Measurements from ENCODE around the gene CCDC12. TPM values are rescaled to one million over a fixed set of nuclear protein-coding genes. Genes with fewer than 3 reads are reported as not detected.

The CCDC12 gene
- total RNA-seq, 1 donor from 2014 or later, result 69.1 TPM

DNA sequence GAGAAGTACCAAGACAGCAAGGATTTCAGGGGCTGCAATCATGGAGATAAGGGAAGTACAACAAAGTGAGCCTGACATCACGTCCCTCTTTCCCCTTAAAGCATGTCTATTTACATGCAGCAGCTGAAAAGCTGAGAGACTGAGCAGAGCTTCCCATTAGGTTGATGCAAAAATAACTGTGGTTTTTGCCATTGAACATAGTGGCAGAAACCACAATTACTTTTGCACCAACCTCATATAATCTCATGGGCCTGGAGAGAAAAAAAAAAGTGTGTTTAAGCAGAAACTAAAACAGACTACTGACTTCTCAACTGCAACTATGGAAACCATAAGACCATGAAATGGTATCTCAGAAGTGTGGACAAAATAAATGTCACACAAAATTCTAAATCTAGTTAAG is 48.3 kb downstream of the CCDC12 start:
- intact Hi-C loops (cut with micrococcal nuclease), result loop anchor here (2.0 to 10.0 kb wide), 3 partner anchors 13 to 397 kb away; no protein-coding TSS in a partner anchor
- Mint-ChIP-seq H3K4me1 (ENCODE audit: low read depth) (peaks cover 68% of the 10 kb centered on the region), H3K27me3 (ENCODE audit: insufficient read depth) (no peaks in the 10 kb centered on the region), H3K9me3 (peaks cover 7% of the 10 kb centered on the region), H3K36me3 (ENCODE audit: low read depth) (peaks cover 41% of the 10 kb centered on the region), H3K4me3 (peak overlapping the region; percentile 21), H3K27ac (peak overlapping the region; percentile 13)
- DNase-seq (ENCODE audit: low spot score), result no peak

DNA sequence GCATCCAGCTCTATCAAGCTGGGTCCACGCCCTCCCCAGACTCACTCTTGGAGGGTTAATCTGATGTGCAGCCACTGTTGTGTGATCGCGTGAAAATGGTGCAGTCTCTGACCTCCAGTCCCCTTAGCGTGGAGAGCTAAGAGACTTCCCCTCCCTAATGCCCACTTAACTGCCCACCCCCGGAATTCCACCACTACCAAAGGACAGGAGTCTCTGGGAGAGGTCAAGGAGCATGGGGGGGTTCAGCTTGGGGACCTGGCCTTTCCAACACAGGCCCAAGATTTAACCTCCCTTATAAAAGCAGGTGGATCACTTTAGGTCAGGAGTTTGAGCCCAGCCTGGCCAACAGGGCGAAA is 48.8 kb downstream of the CCDC12 start:
- Mint-ChIP-seq H3K27ac (peak overlapping the region; percentile 40), H3K4me3 (peak overlapping the region; percentile 22), H3K4me1 (ENCODE audit: low read depth) (peaks cover 67% of the 10 kb centered on the region), H3K36me3 (ENCODE audit: low read depth) (peaks cover 45% of the 10 kb centered on the region), H3K9me3 (peaks cover 7% of the 10 kb centered on the region), H3K27me3 (ENCODE audit: insufficient read depth) (no peaks in the 10 kb centered on the region)
- no peak for DNase-seq (ENCODE audit: low spot score)
- intact Hi-C loops (cut with micrococcal nuclease), result loop anchor here (2.0 to 10.0 kb wide), 3 partner anchors 13 to 397 kb away; no protein-coding TSS in a partner anchor

DNA sequence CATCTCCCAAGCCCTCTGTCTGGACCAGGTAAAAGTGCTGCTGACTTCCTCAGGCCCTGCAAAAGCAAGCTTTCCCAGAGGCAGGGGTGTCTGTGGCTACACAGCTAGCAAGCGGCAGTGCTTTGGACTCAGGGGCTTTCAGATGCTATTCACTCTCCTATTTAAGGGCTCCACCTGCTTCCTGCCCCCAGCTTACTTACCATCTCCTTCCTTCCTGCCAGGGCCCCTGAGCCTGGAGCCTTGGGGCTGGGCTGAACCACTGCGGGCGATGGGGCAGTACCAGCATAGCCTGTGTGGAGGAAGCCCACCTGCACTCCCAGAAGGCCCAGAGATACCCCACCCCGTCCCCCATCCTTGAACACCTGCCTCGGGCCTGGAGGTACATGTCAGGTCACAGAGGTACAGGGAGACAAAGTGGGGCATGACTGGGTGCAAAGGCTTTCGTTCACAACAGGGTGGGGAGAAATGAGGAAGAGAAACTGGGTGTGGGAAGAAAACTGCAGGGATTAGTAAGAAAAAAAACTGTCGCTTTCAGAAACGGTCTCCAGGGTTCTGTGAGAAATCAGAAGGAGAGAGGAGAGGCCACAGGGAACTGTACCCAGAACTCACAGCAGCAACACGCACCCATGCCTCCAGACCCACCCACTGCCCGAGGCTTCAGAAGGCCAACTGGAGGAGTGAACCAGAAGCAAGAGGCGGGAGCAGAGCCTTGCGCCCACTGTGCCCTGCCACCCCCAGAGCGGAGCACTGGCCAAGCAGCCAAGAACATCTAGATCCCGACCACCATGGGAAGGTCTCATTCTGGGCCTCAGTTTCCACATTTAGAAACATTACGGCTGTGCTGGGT is 49.5 kb downstream of the CCDC12 start:
- Mint-ChIP-seq H3K4me3 (peak overlapping the region; percentile 66), H3K36me3 (ENCODE audit: low read depth) (peaks cover 49% of the 10 kb centered on the region), H3K27ac (peak overlapping the region; percentile 85), H3K9me3 (peaks cover 7% of the 10 kb centered on the region), H3K27me3 (ENCODE audit: insufficient read depth) (no peaks in the 10 kb centered on the region), H3K4me1 (ENCODE audit: low read depth) (peaks cover 61% of the 10 kb centered on the region)
- intact Hi-C loops (cut with micrococcal nuclease), result loop anchor here (5.0 to 10.0 kb wide), 2 partner anchors 35 to 398 kb away; no protein-coding TSS in a partner anchor
- DNase-seq (ENCODE audit: low spot score), result no peak

DNA sequence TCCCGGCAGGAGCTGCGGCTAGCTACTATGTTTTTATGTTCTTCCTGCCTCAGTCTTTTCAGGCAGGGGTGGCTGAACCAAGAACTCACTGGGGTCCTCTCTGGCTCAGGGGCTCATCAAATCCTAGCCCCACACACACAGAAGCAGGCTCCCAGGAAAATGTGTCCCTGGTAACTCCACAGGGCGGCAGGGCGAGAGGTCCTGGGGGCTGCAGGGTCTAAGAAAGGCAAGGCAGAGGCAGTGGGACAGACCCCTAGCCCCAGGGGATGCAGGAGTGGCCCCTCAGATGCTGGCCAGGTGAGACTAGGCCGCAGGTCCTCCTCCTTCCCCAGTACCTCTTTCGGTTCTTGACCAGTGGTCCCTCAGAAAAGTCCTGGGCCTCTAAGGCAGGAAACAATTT is 50.1 kb downstream of the CCDC12 start:
- peaks cover 55% of the 10 kb centered on the region for H3K4me1 Mint-ChIP-seq (ENCODE audit: low read depth)
- H3K9me3 Mint-ChIP-seq, result peaks cover 7% of the 10 kb centered on the region
- DNase-seq (ENCODE audit: low spot score), result no peak
- H3K27me3 Mint-ChIP-seq (ENCODE audit: insufficient read depth), result no peaks in the 10 kb centered on the region
- no peak overlapping the region for H3K4me3 Mint-ChIP-seq
- peaks cover 48% of the 10 kb centered on the region for H3K36me3 Mint-ChIP-seq (ENCODE audit: low read depth)
- H3K27ac Mint-ChIP-seq, result peak overlapping the region; percentile 85
- intact Hi-C loops (cut with micrococcal nuclease), result loop anchor here (5.0 to 10.0 kb wide), 2 partner anchors 36 to 398 kb away; no protein-coding TSS in a partner anchor

DNA sequence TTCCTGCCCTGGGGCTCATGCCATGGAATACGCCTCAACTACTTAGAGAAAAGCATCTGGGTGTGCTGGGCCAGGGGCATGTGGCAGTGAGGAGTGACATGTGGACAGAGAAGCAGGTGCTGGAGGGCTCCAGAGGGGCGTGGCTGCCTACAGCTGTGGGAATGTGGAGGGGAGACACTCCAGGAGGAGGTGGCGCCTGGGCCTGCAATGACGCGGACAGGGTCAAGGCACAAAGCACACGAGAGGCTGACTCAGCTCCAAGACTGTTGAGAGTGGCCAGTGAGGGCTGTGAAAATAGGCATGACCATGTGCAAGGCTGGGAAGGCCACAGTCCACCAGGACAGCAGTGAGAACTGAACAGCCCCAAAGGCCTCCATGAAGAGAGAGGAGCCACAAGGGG is 50.5 kb downstream of the CCDC12 start:
- Mint-ChIP-seq H3K27ac (peak overlapping the region; percentile 67), H3K9me3 (peaks cover 7% of the 10 kb centered on the region), H3K27me3 (ENCODE audit: insufficient read depth) (no peaks in the 10 kb centered on the region), H3K36me3 (ENCODE audit: low read depth) (peaks cover 48% of the 10 kb centered on the region), H3K4me3 (no peak overlapping the region), H3K4me1 (ENCODE audit: low read depth) (peaks cover 51% of the 10 kb centered on the region)
- no peak for DNase-seq (ENCODE audit: low spot score)
- intact Hi-C loops (cut with micrococcal nuclease), result loop anchor here (5.0 to 10.0 kb wide), 2 partner anchors 36 to 399 kb away; no protein-coding TSS in a partner anchor

DNA sequence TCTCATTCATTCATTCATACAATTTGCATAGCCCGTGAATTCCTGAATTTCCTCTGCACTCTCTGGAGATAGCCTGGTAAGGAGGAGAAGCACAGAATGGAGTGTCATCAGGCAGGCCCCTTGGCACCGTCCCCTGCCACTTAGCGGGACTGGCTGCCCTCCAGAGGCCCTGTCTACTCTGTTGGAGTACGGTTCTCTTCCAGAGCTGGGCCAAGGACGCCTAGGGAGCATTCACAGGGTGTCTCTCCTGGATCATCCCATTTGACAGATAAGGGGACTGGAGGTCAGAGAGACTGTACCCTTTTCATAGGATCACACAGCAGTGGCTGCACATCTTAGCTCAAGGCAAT is 51.0 kb downstream of the CCDC12 start:
- intact Hi-C loops (cut with micrococcal nuclease), result loop anchor here (5.0 to 10.0 kb wide), 2 partner anchors 37 to 399 kb away; no protein-coding TSS in a partner anchor
- Mint-ChIP-seq H3K4me3 (no peak overlapping the region), H3K27ac (peak overlapping the region; percentile 67), H3K9me3 (peaks cover 7% of the 10 kb centered on the region), H3K36me3 (ENCODE audit: low read depth) (peaks cover 48% of the 10 kb centered on the region), H3K27me3 (ENCODE audit: insufficient read depth) (no peaks in the 10 kb centered on the region), H3K4me1 (ENCODE audit: low read depth) (peaks cover 46% of the 10 kb centered on the region)
- no peak for DNase-seq (ENCODE audit: low spot score)

DNA sequence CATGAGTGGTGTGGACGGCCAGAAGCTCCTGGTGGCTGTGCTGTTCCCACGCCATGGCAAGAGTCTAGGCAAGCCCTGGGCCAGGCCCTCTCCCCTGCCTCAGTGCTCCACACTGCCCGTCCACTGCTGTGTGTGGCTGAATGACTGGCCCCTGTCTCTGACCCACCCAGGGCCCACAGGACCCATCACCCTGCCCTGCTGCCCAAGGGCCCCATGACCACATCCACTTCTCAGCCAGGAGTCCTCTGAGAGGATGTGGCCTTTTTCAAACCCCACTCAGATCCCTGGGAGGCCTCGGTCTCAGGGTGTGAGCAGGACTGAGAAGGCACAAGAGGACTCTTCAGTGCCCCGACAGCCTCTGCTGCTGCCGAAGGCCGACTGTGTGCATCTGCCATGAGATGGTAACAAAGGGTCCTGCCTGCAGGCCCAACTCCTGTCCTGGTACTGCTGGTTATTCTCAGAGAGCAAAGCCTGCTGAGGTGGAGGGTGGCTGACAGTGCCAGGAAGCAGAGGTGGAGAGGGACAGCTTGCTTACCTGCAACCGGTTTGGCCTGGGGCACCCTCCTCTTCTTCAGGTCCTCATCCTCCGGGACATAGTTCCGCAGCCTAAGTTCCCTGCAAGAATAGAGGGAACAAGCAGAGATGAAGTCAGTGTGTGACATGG is 51.5 kb downstream of the CCDC12 start:
- no peaks in the 10 kb centered on the region for H3K27me3 Mint-ChIP-seq (ENCODE audit: insufficient read depth)
- no peak for DNase-seq (ENCODE audit: low spot score)
- peaks cover 50% of the 10 kb centered on the region for H3K36me3 Mint-ChIP-seq (ENCODE audit: low read depth)
- H3K4me1 Mint-ChIP-seq (ENCODE audit: low read depth), result peaks cover 42% of the 10 kb centered on the region
- H3K4me3 Mint-ChIP-seq, result no peak overlapping the region
- H3K27ac Mint-ChIP-seq, result peak overlapping the region; percentile 18
- H3K9me3 Mint-ChIP-seq, result peaks cover 7% of the 10 kb centered on the region
- intact Hi-C loops (cut with micrococcal nuclease), result loop anchor here (1.0 to 10.0 kb wide), 3 partner anchors 37 to 400 kb away; no protein-coding TSS in a partner anchor

DNA sequence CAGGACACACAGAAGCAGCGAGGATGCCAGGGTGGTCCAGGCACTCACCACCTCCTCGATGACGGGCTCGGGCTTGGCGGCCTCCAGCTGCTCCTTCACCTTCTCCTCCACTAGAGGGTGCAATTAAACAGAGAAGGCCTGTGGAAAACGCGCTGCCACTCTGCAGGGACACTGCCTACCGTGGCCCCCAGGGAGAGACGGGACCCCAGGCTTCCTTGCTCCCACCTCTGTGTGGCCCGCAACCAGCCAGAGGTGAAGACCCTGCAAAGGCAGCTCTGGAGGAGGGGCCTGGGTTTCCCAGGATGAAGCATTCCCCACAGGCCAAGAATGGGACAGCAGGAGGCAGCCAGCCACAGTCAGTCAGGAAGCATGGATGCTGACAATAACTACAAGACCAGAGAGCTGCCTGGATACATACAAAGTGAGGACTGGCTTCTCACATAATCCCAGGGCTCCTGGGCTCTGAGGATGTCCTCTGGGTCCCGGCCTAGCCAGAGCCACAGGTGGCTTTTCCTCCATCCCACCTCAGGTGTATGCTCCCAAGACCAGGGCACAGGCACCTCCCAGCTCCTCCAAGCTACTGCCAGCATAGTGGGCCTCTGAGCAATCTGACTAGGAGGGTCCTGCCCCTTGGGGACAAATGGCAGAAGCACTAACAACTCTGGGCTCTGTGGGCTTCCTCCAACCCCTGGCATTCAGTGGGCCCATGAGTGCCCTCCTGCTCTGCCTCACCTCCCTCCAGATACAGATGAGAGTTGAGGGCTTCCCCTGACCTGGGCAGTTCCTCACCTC is 52.8 kb downstream of the CCDC12 start:
- H3K4me3 Mint-ChIP-seq, result no peak overlapping the region
- H3K27ac Mint-ChIP-seq, result peak overlapping the region; percentile 63
- peaks cover 34% of the 10 kb centered on the region for H3K4me1 Mint-ChIP-seq (ENCODE audit: low read depth)
- no peak for DNase-seq (ENCODE audit: low spot score)
- no peaks in the 10 kb centered on the region for H3K27me3 Mint-ChIP-seq (ENCODE audit: insufficient read depth)
- peaks cover 6% of the 10 kb centered on the region for H3K9me3 Mint-ChIP-seq
- H3K36me3 Mint-ChIP-seq (ENCODE audit: low read depth), result peaks cover 50% of the 10 kb centered on the region
- intact Hi-C loops (cut with micrococcal nuclease), result loop anchor here (1.0 to 10.0 kb wide), 2 partner anchors 75 to 401 kb away; no protein-coding TSS in a partner anchor

DNA sequence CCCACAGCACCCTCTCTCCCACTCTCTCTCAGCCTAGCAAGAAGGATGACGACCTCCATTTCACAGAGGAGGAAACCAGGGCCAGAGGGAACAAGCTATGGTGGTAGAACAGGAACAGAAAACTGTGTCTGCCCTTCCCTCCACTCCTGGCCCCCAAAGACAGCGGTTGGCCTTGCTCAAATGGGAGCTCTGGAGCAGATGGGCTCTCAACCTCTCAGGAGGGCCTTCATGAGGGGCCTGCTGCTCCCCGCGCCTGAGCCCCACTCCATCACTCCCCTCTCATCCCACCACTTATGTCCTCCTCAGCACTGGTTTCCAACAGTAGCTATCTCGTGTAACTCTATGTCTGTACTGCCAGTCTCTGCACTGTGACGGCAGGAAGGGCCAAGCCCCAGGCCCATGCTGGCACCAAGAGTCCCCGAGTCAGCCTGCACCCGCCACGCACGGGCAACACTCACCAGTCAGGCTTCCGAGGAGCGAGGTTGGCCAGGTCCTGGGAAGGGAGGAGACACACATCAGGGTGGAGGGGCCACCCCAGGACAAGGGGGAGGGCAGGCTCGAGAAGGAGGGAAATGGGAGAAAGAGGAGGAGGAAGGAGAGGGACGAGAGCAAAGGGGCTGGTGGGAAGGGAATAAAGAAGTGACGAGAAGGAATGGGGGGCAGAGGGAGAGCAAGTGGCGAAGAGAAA is 53.5 kb downstream of the CCDC12 start:
- no peak for DNase-seq (ENCODE audit: low spot score)
- Mint-ChIP-seq H3K4me1 (ENCODE audit: low read depth) (peaks cover 34% of the 10 kb centered on the region), H3K9me3 (peaks cover under 1% of the 10 kb centered on the region), H3K27ac (peak overlapping the region; percentile 63), H3K4me3 (no peak overlapping the region), H3K27me3 (ENCODE audit: insufficient read depth) (no peaks in the 10 kb centered on the region), H3K36me3 (ENCODE audit: low read depth) (peaks cover 51% of the 10 kb centered on the region)
- intact Hi-C loops (cut with micrococcal nuclease), result loop anchor here (10.0 kb wide), 1 partner anchor 402 kb away; no protein-coding TSS in a partner anchor

DNA sequence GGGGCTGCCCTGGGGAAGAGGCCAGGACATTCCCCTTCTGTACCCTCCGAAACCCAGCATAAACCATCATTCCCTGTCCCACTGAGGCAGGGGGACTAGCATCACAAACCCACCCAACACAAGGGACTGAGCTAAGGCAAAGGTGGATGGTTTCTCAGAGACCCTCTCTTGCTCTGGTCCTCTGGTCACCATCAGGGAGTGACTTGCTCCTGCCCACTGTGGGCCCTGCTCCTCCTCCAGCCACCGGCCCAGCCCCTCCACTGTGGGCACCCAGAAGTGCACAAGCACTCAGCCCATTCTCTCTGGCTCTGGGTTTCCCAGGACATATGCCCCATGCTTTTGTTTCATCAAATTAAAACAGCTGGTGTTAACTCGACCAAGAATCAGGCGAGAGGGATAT is 54.1 kb downstream of the CCDC12 start:
- Mint-ChIP-seq H3K27ac (no peak overlapping the region), H3K9me3 (peaks cover 5% of the 10 kb centered on the region), H3K27me3 (ENCODE audit: insufficient read depth) (no peaks in the 10 kb centered on the region), H3K4me3 (no peak overlapping the region), H3K4me1 (ENCODE audit: low read depth) (peaks cover 34% of the 10 kb centered on the region), H3K36me3 (ENCODE audit: low read depth) (peaks cover 55% of the 10 kb centered on the region)
- intact Hi-C loops (cut with micrococcal nuclease), result loop anchor here (10.0 kb wide), 1 partner anchor 402 kb away; no protein-coding TSS in a partner anchor
- DNase-seq (ENCODE audit: low spot score), result no peak

DNA sequence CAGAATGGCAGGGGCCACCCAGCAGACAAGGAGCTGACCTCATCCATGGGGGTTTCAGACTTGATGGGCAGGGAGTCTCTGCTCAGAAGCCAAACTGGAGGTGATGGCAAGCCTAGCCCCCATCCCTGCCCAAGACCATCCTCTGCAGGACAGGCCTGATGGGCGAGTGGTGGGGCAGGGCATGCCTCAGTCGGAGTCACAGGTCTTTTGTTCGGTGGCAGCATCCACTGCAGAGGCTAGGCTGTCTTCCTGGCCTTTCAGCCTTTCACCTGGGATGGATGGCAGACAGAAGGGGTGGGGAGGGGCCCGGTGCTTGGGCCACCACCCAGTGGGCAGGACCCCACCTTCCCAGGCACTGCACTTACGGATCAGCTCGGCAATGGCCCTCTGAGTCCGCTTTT is 54.7 kb downstream of the CCDC12 start:
- no peak overlapping the region for H3K4me3 Mint-ChIP-seq
- peaks cover 31% of the 10 kb centered on the region for H3K4me1 Mint-ChIP-seq (ENCODE audit: low read depth)
- H3K27ac Mint-ChIP-seq, result no peak overlapping the region
- DNase-seq (ENCODE audit: low spot score), result no peak
- intact Hi-C loops (cut with micrococcal nuclease), result loop anchor here (10.0 kb wide), 1 partner anchor 403 kb away; no protein-coding TSS in a partner anchor
- peaks cover 5% of the 10 kb centered on the region for H3K9me3 Mint-ChIP-seq
- H3K27me3 Mint-ChIP-seq (ENCODE audit: insufficient read depth), result no peaks in the 10 kb centered on the region
- peaks cover 56% of the 10 kb centered on the region for H3K36me3 Mint-ChIP-seq (ENCODE audit: low read depth)

DNA sequence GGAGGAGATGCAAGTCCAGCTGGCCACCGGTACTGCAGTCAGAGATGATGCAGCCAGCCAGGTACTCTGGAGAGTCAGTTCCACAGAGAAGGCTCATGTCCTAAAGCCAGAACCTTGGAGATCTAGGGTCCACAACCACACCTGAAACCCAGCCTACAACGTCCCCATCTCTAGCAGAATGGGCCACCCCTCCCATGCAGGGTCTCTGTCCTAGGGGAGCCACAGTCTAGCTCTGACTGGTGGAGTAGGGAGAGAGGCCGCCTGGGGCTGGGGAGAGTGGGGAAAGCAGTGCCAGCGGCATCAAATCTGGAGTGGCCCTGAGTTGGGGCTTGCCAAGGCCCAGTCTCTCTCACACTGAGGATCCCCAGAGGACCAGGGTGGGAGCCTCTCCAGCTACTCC is 55.5 kb downstream of the CCDC12 start:
- peaks cover 5% of the 10 kb centered on the region for H3K9me3 Mint-ChIP-seq
- H3K4me1 Mint-ChIP-seq (ENCODE audit: low read depth), result peaks cover 29% of the 10 kb centered on the region
- H3K27ac Mint-ChIP-seq, result no peak overlapping the region
- intact Hi-C loops (cut with micrococcal nuclease), result loop anchor here (10.0 kb wide), 1 partner anchor 404 kb away; no protein-coding TSS in a partner anchor
- DNase-seq (ENCODE audit: low spot score), result no peak
- no peak overlapping the region for H3K4me3 Mint-ChIP-seq
- H3K36me3 Mint-ChIP-seq (ENCODE audit: low read depth), result peaks cover 58% of the 10 kb centered on the region
- H3K27me3 Mint-ChIP-seq (ENCODE audit: insufficient read depth), result no peaks in the 10 kb centered on the region
